Fibroblast of skin of left biceps (primary cell): ENCODE results near the gene RBM26.

Experiments
- DNase-seq, 2 experiments: peaks; one replicate each; pipeline ENCODE4 v3.0.0-alpha.2; 2013; ENCODE audit warnings: low read depth in 2 of 2

The RBM26 gene

GRCh38 chr13:79336966-79337365 is 69.1 kb downstream of the RBM26 start:
- DNase-seq = no peak

GRCh38 chr13:79328510-79328909 is 77.5 kb downstream of the RBM26 start:
- no peak for DNase-seq

- no peak for DNase-seq
Observed at GRCh38 chr13:79320433-79320832, 85.6 kb downstream of the RBM26 start.

- no peak for DNase-seq
Observed at GRCh38 chr13:79318664-79319063, 87.4 kb downstream of the RBM26 start.

- DNase-seq = no peak
Observed at GRCh38 chr13:79317856-79318255, 88.2 kb downstream of the RBM26 start.

- DNase-seq = no peak
Observed at GRCh38 chr13:79314652-79315051, 91.4 kb downstream of the RBM26 start.

GRCh38 chr13:79312340-79312855 is 93.7 kb downstream of the RBM26 start:
- no peak for DNase-seq

GRCh38 chr13:79311386-79311785 is 94.7 kb downstream of the RBM26 start:
- no peak for DNase-seq

- DNase-seq = no peak
Observed at GRCh38 chr13:79309690-79310089, 96.4 kb downstream of the RBM26 start.

- DNase-seq = no peak
Observed at GRCh38 chr13:79307866-79308298, 98.2 kb downstream of the RBM26 start.

GRCh38 chr13:79307433-79307861 is 98.6 kb downstream of the RBM26 start:
- no peak for DNase-seq

GRCh38 chr13:79306650-79307049 is 99.4 kb downstream of the RBM26 start:
- no peak for DNase-seq

GRCh38 chr13:79297128-79297527 is 108.9 kb downstream of the RBM26 start:
- no peak for DNase-seq

GRCh38 chr13:79295906-79296706 is 109.9 kb downstream of the RBM26 start:
- no peak for DNase-seq

- no peak for DNase-seq
Observed at GRCh38 chr13:79290595-79291244, 115.3 kb downstream of the RBM26 start.

- DNase-seq = no peak
Observed at GRCh38 chr13:79289571-79289970, 116.5 kb downstream of the RBM26 start.

- DNase-seq = no peak
Observed at GRCh38 chr13:79287939-79288795, 117.9 kb downstream of the RBM26 start.

- DNase-seq = no peak
Observed at GRCh38 chr13:79285159-79285558, 120.9 kb downstream of the RBM26 start.

- no peak for DNase-seq
Observed at GRCh38 chr13:79283742-79284141, 122.3 kb downstream of the RBM26 start.

- no peak for DNase-seq
Observed at GRCh38 chr13:79282976-79283375, 123.1 kb downstream of the RBM26 start.

- DNase-seq = no peak
Observed at GRCh38 chr13:79282508-79282907, 123.5 kb downstream of the RBM26 start.

GRCh38 chr13:79281339-79281747 is 124.7 kb downstream of the RBM26 start:
- DNase-seq = no peak
